Osteoblast (primary cell): ENCODE measurements around the gene ARPC2. TPM values are rescaled to one million over a fixed set of nuclear protein-coding genes. Genes with fewer than 3 reads are reported as not detected.

ENCODE experiments used
- DNase-seq: peaks from one replicate; pipeline ENCODE4 v3.0.0; 2011; ENCODE audit warnings: low spot score, mixed read lengths; ENCODE audit not compliant: insufficient read length; ENCODE audit errors: missing footprints
- H2AFZ ChIP-seq: 2 replicates; pipeline ENCODE4 v1.6.0; 2011; ENCODE audit warnings: mild to moderate bottlenecking, low read length
- H3K27ac ChIP-seq: 2 replicates; pipeline ENCODE4 v1.5.1; 2011; ENCODE audit warnings: mild to moderate bottlenecking, low read depth, low read length, moderate library complexity
- H3K27me3 ChIP-seq: 2 replicates; pipeline ENCODE4 v1.6.0; 2012; ENCODE audit warnings: mild to moderate bottlenecking, control low read depth, inconsistent platforms, low read length, moderate library complexity; ENCODE audit not compliant: insufficient read depth
- H3K36me3 ChIP-seq: 2 replicates; pipeline ENCODE4 v1.5.1; 2011; ENCODE audit warnings: mild to moderate bottlenecking, low read length, control low read depth, moderate library complexity; ENCODE audit not compliant: insufficient read depth
- H3K4me1 ChIP-seq: 2 replicates; pipeline ENCODE4 v1.5.1; 2011; ENCODE audit warnings: mild to moderate bottlenecking, low read length, control low read depth, moderate library complexity; ENCODE audit not compliant: insufficient read depth
- H3K4me2 ChIP-seq: 2 replicates; pipeline ENCODE4 v1.6.0; 2011; ENCODE audit warnings: mild to moderate bottlenecking, low read length; ENCODE audit not compliant: insufficient read depth
- H3K4me3 ChIP-seq: fragments of 200-600 bp; sonication (generic); 3 replicates; pipeline ENCODE4 v1.5.1; 2012; ENCODE audit warnings: mild to moderate bottlenecking, low read length, inconsistent platforms; ENCODE audit not compliant: insufficient read depth
- H3K79me2 ChIP-seq: 2 replicates; pipeline ENCODE4 v1.6.0; 2012; ENCODE audit warnings: mild to moderate bottlenecking, low read length, control low read depth, inconsistent platforms; ENCODE audit not compliant: insufficient read depth
- H3K9me3 ChIP-seq: 2 replicates; pipeline ENCODE4 v1.5.1; 2011; ENCODE audit warnings: low read depth, low read length, control low read depth
- H4K20me1 ChIP-seq: 2 replicates; pipeline ENCODE4 v1.6.0; 2012; ENCODE audit warnings: mild to moderate bottlenecking, low read length, control low read depth; ENCODE audit not compliant: insufficient read depth
- total RNA-seq: library from RNA; depleted of rRNA; stranded (reverse); fragments of >200 nt; gene quantifications from 2 replicates; pipeline ENCODE4 v1.2.3, GENCODE V29; 2012
- TF ChIP-seq, protein P1 (sequence below): IDR thresholded peaks from 2 replicates; pipeline ENCODE4 v1.5.1; 2011; ENCODE audit warnings: mild to moderate bottlenecking, low read depth, low read length, moderate library complexity; ENCODE audit errors: extremely low read depth

The ARPC2 gene
- total RNA-seq, 1 donor: 301 TPM

GRCh38 chr2:218244665-218245064, 27.7 kb downstream of the ARPC2 start:
- H3K4me2 ChIP-seq: no peak overlapping the region
- peaks cover 56% of the 10 kb centered on the region for H3K79me2 ChIP-seq
- H3K4me1 ChIP-seq: no peaks in the 10 kb centered on the region
- H4K20me1 ChIP-seq: peaks cover 20% of the 10 kb centered on the region
- no peak for DNase-seq
- TF ChIP-seq, protein P1, sequence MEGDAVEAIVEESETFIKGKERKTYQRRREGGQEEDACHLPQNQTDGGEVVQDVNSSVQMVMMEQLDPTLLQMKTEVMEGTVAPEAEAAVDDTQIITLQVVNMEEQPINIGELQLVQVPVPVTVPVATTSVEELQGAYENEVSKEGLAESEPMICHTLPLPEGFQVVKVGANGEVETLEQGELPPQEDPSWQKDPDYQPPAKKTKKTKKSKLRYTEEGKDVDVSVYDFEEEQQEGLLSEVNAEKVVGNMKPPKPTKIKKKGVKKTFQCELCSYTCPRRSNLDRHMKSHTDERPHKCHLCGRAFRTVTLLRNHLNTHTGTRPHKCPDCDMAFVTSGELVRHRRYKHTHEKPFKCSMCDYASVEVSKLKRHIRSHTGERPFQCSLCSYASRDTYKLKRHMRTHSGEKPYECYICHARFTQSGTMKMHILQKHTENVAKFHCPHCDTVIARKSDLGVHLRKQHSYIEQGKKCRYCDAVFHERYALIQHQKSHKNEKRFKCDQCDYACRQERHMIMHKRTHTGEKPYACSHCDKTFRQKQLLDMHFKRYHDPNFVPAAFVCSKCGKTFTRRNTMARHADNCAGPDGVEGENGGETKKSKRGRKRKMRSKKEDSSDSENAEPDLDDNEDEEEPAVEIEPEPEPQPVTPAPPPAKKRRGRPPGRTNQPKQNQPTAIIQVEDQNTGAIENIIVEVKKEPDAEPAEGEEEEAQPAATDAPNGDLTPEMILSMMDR: no peak
- H3K36me3 ChIP-seq: peaks cover 91% of the 10 kb centered on the region
- H3K4me3 ChIP-seq: no peak overlapping the region
- no peaks in the 10 kb centered on the region for H3K27me3 ChIP-seq
- H2AFZ ChIP-seq: no peak overlapping the region
- no peaks in the 10 kb centered on the region for H3K9me3 ChIP-seq
- H3K27ac ChIP-seq: no peak overlapping the region

DNA sequence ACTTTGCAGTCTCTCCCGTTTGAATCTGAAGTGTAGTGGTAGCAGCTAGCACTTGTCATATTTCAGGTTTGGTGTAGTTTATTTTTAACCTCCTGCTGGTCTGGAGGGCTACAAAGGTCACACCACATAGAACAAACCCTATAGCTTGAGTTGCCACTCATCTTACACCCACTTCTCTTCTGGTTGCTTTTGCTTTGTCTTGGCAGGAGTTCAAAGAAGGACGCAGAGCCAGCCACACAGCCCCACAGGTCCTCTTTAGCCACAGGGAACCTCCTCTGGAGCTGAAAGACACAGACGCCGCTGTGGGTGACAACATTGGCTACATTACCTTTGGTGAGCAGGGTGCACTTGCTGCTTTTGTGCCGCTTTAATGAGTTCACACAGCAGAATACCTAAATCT, 28.2 kb downstream of the ARPC2 start:
- no peak overlapping the region for H3K4me2 ChIP-seq
- no peaks in the 10 kb centered on the region for H3K9me3 ChIP-seq
- peaks cover 59% of the 10 kb centered on the region for H3K79me2 ChIP-seq
- peaks cover 95% of the 10 kb centered on the region for H3K36me3 ChIP-seq
- DNase-seq: no peak
- no peaks in the 10 kb centered on the region for H3K4me1 ChIP-seq
- no peaks in the 10 kb centered on the region for H3K27me3 ChIP-seq
- H3K4me3 ChIP-seq: no peak overlapping the region
- TF ChIP-seq, protein P1: no peak
- H2AFZ ChIP-seq: no peak overlapping the region
- no peak overlapping the region for H3K27ac ChIP-seq
- peaks cover 23% of the 10 kb centered on the region for H4K20me1 ChIP-seq

GRCh38 chr2:218249691-218250090, 32.7 kb downstream of the ARPC2 start:
- peaks cover 12% of the 10 kb centered on the region for H3K4me1 ChIP-seq
- H3K27ac ChIP-seq: no peak overlapping the region
- no peaks in the 10 kb centered on the region for H3K9me3 ChIP-seq
- DNase-seq: no peak
- H3K27me3 ChIP-seq: no peaks in the 10 kb centered on the region
- no peak overlapping the region for H3K4me3 ChIP-seq
- H2AFZ ChIP-seq: no peak overlapping the region
- TF ChIP-seq, protein P1: no peak
- H3K36me3 ChIP-seq: peaks cover 97% of the 10 kb centered on the region
- peaks cover 25% of the 10 kb centered on the region for H4K20me1 ChIP-seq
- peaks cover 25% of the 10 kb centered on the region for H3K79me2 ChIP-seq
- no peak overlapping the region for H3K4me2 ChIP-seq

- no peak overlapping the region for H2AFZ ChIP-seq
- H3K4me2 ChIP-seq: no peak overlapping the region
- H3K36me3 ChIP-seq: peaks cover 90% of the 10 kb centered on the region
- DNase-seq: peak; percentile 68
- H3K4me1 ChIP-seq: peaks cover 12% of the 10 kb centered on the region
- peaks cover 31% of the 10 kb centered on the region for H4K20me1 ChIP-seq
- TF ChIP-seq, protein P1: no peak
- peaks cover 15% of the 10 kb centered on the region for H3K79me2 ChIP-seq
- H3K9me3 ChIP-seq: no peaks in the 10 kb centered on the region
- H3K4me3 ChIP-seq: no peak overlapping the region
- peak overlapping the region; percentile 46 for H3K27ac ChIP-seq
- no peaks in the 10 kb centered on the region for H3K27me3 ChIP-seq
Measured at GRCh38 chr2:218252509-218253231, 35.7 kb downstream of the ARPC2 start.
